ENCODE data around the gene WFDC1. TPM values are rescaled to one million over a fixed set of nuclear protein-coding genes. Genes with fewer than 3 reads are reported as not detected.

Gene WFDC1
- total RNA-seq, 1 donor from 2014 or later, result not detected

DNA sequence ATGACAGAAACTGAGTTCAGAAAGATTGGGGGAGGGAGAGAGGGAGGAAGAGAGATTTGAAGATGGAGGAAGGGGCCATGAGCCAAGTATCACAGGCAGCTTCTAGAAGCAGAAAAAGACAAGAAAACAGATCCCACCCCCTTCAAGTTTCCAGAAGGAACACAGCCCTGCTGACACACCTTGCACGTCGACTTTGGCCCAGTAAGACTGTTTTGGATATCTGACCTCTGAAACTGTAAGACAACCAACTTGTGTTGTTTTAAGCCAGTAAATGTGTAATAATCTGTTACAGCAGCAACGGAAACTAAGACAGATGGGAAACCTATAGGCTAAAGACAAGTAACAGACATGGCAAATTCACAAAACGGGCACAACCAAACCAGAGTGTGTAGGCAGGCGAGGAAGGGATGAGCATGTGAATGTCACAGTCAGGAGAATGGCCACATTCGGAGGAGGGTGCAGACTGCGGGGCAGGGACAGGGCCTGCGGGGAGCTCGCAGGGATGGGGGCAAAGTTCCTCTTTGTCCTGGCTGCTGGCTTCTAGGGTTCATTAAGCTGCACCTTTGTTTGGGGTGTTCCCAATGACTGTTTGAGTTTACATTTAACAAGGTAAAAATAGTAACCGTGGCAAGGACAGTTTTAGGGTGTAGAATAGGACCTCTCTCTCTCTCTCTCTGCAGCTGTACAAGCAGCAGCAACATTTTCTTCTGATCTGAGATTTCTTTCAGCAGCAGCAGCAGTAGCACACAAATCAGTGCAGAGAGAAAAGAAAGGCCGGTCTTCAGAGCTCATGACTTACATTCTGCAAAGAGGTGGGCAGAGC, 55.4 kb downstream of the WFDC1 start:
- H3K4me3 ChIP-seq (ENCODE audit: low read depth, low read length), result no peak overlapping the region
- DNase-seq (ENCODE audit: low read depth), result no peak
- no peak for TF ChIP-seq CTCF (conservative IDR thresholded peaks at IDR 0.05; ENCODE audit: low read depth, low read length)

GRCh38 chr16:84350685-84351400, 56.2 kb downstream of the WFDC1 start:
- H3K4me3 ChIP-seq (ENCODE audit: low read depth, low read length), result no peak overlapping the region
- no peak for DNase-seq (ENCODE audit: low read depth)
- TF ChIP-seq CTCF (conservative IDR thresholded peaks at IDR 0.05; ENCODE audit: low read depth, low read length), result no peak

GRCh38 chr16:84351630-84352029, 57.0 kb downstream of the WFDC1 start:
- TF ChIP-seq CTCF (conservative IDR thresholded peaks at IDR 0.05; ENCODE audit: low read depth, low read length), result no peak
- no peak for DNase-seq (ENCODE audit: low read depth)
- no peak overlapping the region for H3K4me3 ChIP-seq (ENCODE audit: low read depth, low read length)

GRCh38 chr16:84354306-84354705, 59.6 kb downstream of the WFDC1 start:
- H3K4me3 ChIP-seq (ENCODE audit: low read depth, low read length), result no peak overlapping the region
- no peak for TF ChIP-seq CTCF (conservative IDR thresholded peaks at IDR 0.05; ENCODE audit: low read depth, low read length)
- no peak for DNase-seq (ENCODE audit: low read depth)

DNA sequence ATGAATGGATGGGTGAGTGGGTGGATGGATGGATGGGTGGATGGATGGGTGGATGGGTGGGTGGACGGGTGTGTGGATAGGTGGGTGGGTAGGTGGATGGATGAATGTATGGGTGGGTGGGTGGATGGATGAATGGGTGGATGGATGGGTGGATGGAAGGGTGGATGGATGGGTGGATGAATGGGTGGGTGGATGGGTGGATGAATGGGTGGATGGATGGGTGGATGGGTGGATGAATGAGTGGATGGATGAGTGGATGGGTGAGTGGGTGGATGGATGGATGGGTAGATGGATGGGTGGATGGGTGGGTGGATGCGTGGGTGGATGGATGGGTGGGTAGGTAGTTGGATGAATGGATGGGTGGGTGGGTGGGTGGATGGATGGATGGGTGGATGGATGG, 60.5 kb downstream of the WFDC1 start:
- TF ChIP-seq CTCF (conservative IDR thresholded peaks at IDR 0.05; ENCODE audit: low read depth, low read length), result no peak
- H3K4me3 ChIP-seq (ENCODE audit: low read depth, low read length), result no peak overlapping the region
- no peak for DNase-seq (ENCODE audit: low read depth)

GRCh38 chr16:84356176-84356575, 61.5 kb downstream of the WFDC1 start:
- no peak for TF ChIP-seq CTCF (conservative IDR thresholded peaks at IDR 0.05; ENCODE audit: low read depth, low read length)
- DNase-seq (ENCODE audit: low read depth), result no peak
- no peak overlapping the region for H3K4me3 ChIP-seq (ENCODE audit: low read depth, low read length)
